HL-60 (cell line): ENCODE measurements around the gene FOXO6.

Source experiments
- GABPA ChIP-seq: IDR thresholded peaks from 2 replicates; pipeline ENCODE4 v1.6.1; 2012; ENCODE audit warnings: low read depth
- POLR2AphosphoS5 ChIP-seq: IDR thresholded peaks from 2 replicates; pipeline ENCODE4 v1.6.1; 2012; ENCODE audit warnings: low read depth
- SPI1 ChIP-seq: IDR thresholded peaks from 2 replicates; pipeline ENCODE4 v1.6.1; 2012; ENCODE audit warnings: low read depth, mild to moderate bottlenecking, borderline replicate concordance
- TF ChIP-seq, protein P1 (sequence below): IDR thresholded peaks from one replicate; pipeline ENCODE4 v1.5.1; 2011; ENCODE audit warnings: low read length, control low read depth, inconsistent platforms; ENCODE audit not compliant: insufficient read depth
- TF ChIP-seq, protein P2 (sequence below): IDR thresholded peaks from 2 replicates; pipeline ENCODE4 v1.6.1; 2012; ENCODE audit warnings: low read depth; ENCODE audit not compliant: insufficient replicate concordance

DNA sequence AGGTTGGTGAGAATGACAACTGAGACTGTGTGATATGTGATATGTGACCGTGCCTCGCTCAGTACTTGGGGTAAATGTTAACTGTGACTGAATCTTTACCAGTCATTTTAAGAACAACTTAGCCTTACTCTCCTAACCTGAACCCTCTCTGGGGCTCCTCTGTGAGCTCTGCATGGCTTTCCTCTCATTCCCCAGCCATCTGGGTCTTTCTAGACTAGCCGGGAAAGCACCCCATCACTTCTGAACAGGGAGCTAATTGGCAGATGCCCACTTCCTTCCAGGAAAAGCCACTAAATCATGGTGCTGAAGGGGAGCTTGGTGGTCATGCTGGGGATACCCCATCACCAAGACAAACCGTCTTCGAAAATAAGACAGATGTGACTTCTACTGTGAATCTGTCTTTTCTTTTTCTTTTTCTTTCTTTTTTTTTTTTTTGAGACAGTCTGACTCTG, 16.5 kb upstream of the FOXO6 start:
- TF ChIP-seq, protein P1, sequence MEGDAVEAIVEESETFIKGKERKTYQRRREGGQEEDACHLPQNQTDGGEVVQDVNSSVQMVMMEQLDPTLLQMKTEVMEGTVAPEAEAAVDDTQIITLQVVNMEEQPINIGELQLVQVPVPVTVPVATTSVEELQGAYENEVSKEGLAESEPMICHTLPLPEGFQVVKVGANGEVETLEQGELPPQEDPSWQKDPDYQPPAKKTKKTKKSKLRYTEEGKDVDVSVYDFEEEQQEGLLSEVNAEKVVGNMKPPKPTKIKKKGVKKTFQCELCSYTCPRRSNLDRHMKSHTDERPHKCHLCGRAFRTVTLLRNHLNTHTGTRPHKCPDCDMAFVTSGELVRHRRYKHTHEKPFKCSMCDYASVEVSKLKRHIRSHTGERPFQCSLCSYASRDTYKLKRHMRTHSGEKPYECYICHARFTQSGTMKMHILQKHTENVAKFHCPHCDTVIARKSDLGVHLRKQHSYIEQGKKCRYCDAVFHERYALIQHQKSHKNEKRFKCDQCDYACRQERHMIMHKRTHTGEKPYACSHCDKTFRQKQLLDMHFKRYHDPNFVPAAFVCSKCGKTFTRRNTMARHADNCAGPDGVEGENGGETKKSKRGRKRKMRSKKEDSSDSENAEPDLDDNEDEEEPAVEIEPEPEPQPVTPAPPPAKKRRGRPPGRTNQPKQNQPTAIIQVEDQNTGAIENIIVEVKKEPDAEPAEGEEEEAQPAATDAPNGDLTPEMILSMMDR, result no peak
- TF ChIP-seq GABPA (no peak), POLR2AphosphoS5 (no peak), SPI1 (no peak)
- TF ChIP-seq, protein P2, sequence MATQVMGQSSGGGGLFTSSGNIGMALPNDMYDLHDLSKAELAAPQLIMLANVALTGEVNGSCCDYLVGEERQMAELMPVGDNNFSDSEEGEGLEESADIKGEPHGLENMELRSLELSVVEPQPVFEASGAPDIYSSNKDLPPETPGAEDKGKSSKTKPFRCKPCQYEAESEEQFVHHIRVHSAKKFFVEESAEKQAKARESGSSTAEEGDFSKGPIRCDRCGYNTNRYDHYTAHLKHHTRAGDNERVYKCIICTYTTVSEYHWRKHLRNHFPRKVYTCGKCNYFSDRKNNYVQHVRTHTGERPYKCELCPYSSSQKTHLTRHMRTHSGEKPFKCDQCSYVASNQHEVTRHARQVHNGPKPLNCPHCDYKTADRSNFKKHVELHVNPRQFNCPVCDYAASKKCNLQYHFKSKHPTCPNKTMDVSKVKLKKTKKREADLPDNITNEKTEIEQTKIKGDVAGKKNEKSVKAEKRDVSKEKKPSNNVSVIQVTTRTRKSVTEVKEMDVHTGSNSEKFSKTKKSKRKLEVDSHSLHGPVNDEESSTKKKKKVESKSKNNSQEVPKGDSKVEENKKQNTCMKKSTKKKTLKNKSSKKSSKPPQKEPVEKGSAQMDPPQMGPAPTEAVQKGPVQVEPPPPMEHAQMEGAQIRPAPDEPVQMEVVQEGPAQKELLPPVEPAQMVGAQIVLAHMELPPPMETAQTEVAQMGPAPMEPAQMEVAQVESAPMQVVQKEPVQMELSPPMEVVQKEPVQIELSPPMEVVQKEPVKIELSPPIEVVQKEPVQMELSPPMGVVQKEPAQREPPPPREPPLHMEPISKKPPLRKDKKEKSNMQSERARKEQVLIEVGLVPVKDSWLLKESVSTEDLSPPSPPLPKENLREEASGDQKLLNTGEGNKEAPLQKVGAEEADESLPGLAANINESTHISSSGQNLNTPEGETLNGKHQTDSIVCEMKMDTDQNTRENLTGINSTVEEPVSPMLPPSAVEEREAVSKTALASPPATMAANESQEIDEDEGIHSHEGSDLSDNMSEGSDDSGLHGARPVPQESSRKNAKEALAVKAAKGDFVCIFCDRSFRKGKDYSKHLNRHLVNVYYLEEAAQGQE, result no peak
